ENCODE measurements around the gene TRMT11.

Gene TRMT11

GRCh38 chr6:125986301-125987025 lies at the start of gene TRMT11:
TSS of gene TRMT11 (plus strand) at chr6:125986540. CDS start at chr6:125986551, 11 bp downstream.
- TF ChIP-seq CTCF (IDR thresholded peaks at IDR 0.05; ENCODE audit: low read length, missing control alignments) = no peak
- peak within 1 kb of the TSS; percentile 93 for H3K4me3 ChIP-seq (replicated peaks; ENCODE audit: low read depth, low read length)
- DNase-seq (ENCODE audit: low read depth) = peak; percentile 88

GRCh38 chr6:125939026-125939425 lies 47.3 kb upstream of the TRMT11 start:
- no peak for DNase-seq (ENCODE audit: low read depth)
- TF ChIP-seq CTCF (IDR thresholded peaks at IDR 0.05; ENCODE audit: low read length, missing control alignments) = no peak
- no peak overlapping the region for H3K4me3 ChIP-seq (replicated peaks; ENCODE audit: low read depth, low read length)

DNA sequence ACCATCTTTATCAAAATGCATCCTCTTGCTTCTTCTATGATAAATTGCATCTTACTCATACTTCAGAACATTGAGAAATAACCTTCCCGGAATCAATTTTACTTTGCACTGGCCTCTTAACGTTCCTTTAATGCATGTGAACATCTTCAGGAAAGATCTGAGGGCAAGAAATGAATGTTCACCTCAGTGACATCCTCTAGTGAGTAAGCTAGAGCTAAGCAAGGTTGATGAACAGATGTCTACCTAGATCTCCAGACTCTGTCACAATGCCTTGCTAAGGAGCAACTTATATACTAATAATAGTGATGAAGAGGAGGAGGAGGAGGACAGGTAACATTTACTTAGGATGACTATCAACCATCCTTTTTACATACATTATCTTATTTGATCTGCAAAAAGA lies 46.5 kb upstream of the TRMT11 start:
- DNase-seq (ENCODE audit: low read depth) = no peak
- no peak overlapping the region for H3K4me3 ChIP-seq (replicated peaks; ENCODE audit: low read depth, low read length)
- TF ChIP-seq CTCF (IDR thresholded peaks at IDR 0.05; ENCODE audit: low read length, missing control alignments) = no peak

GRCh38 chr6:125940247-125941041 lies 45.9 kb upstream of the TRMT11 start:
- TF ChIP-seq CTCF (IDR thresholded peaks at IDR 0.05; ENCODE audit: low read length, missing control alignments) = no peak
- no peak overlapping the region for H3K4me3 ChIP-seq (replicated peaks; ENCODE audit: low read depth, low read length)
- DNase-seq (ENCODE audit: low read depth) = no peak

- no peak for DNase-seq (ENCODE audit: low read depth)
- no peak overlapping the region for H3K4me3 ChIP-seq (replicated peaks; ENCODE audit: low read depth, low read length)
- TF ChIP-seq CTCF (IDR thresholded peaks at IDR 0.05; ENCODE audit: low read length, missing control alignments) = no peak
Observed at GRCh38 chr6:125942672-125943527, 43.4 kb upstream of the TRMT11 start.

DNA sequence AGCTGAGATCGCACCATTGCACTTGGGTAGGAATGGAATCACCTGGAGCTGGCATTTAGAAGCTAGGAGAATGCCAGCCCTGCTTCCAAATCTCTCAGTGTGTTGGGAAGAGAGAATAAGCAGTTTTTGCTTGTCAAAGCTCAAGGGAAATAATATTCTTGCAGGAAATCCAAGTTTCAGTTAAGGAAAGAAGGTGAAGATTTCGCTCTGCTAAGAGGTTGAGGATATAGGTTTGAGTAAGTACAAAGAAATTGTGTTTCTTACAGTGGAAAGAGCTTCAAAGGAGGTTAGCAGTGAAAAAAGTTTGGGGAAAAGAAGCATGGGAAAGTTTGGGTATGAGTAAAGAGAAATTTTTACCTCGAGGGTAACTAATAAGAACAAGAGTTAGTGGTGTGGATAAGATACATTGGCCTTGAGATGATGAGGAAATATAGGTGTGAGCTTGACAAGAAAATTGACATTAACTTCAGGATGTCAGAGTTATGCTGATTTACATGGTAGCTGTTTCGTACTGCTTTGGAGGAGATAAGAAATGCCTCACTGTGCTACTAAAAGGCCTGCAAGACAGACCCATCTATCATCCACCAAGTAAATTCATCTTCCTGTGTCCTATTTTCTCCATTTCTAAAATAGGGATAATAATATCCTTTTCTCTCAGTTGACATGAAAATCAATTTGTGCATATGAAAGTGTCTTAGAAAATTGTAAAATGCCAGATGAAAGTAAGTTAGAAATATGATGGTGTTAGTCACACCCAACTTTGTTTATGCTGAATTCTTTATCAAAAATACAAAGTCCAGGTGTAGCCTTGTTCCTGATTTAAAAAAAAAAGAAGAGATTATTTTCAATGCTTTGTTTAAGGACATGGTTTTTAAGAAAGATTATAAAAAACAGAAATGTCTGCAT lies 42.6 kb upstream of the TRMT11 start:
- TF ChIP-seq CTCF (IDR thresholded peaks at IDR 0.05; ENCODE audit: low read length, missing control alignments) = no peak
- no peak overlapping the region for H3K4me3 ChIP-seq (replicated peaks; ENCODE audit: low read depth, low read length)
- DNase-seq (ENCODE audit: low read depth) = no peak

Measured in fibroblast of pulmonary artery (primary cell).